Measurements from ENCODE around the gene BNIP1. TPM values are rescaled to one million over a fixed set of nuclear protein-coding genes. Genes with fewer than 3 reads are reported as not detected.

The BNIP1 gene
- total and polyA plus RNA-seq, 2 experiments from 2014 or later, result 13.7 to 14.1 TPM

- in situ Hi-C loops (cut with MboI), result loop anchor here (25.0 kb wide), 1 partner anchor 422 kb away; no protein-coding TSS in a partner anchor
- Histone ChIP-seq H3K9ac (no peak overlapping the region), H3K9me3 (ENCODE audit: low read depth) (no peaks in the 10 kb centered on the region), H3K27ac (no peak overlapping the region), H3K9me2 (ENCODE audit: insufficient read depth) (no peaks in the 10 kb centered on the region), H3K36me3 (ENCODE audit: low read depth) (peaks cover 10% of the 10 kb centered on the region; the same call in 1 of the 2 replicates), H3K4me2 (ENCODE audit: unreplicated experiment) (no peak overlapping the region), H2AFZ (no peak overlapping the region), H3K27me3 (replicated peaks; ENCODE audit: insufficient read depth) (no peaks in the 10 kb centered on the region), H3K4me3 (no peak overlapping the region), H3F3A (ENCODE audit: insufficient read depth) (peaks cover 6% of the 10 kb centered on the region; the same call in 1 of the 2 replicates), H4K20me1 (ENCODE audit: insufficient read depth) (no peaks in the 10 kb centered on the region), H3K79me2 (ENCODE audit: insufficient read depth) (no peaks in the 10 kb centered on the region), H3K4me1 (ENCODE audit: insufficient read depth) (no peaks in the 10 kb centered on the region)
- 28 to 34% methylated on average over 2 of the region's 2 CpGs for WGBS, 2 experiments (ENCODE audit: low coverage in 1 of 2, low lambda C conversion rate in 2 of 2, missing lambda C conversion rate in 2 of 2)
- TF ChIP-seq EZH2 (IDR thresholded peaks at IDR 0.05; ENCODE audit: insufficient read depth, poor library complexity, severe bottlenecking) (no peak), EZH2phosphoT487 (IDR thresholded peaks at IDR 0.05; ENCODE audit: insufficient read depth, low read depth) (no peak)
- DNase-seq, result no peak
Observed at GRCh38 chr5:173165177-173166016, 21.1 kb downstream of the BNIP1 start.

GRCh38 chr5:173172166-173172565 is 27.8 kb downstream of the BNIP1 start:
- Histone ChIP-seq H3K9me2 (ENCODE audit: insufficient read depth) (no peaks in the 10 kb centered on the region), H4K20me1 (ENCODE audit: insufficient read depth) (no peaks in the 10 kb centered on the region), H2AFZ (no peak overlapping the region), H3K9ac (no peak overlapping the region), H3K4me2 (ENCODE audit: unreplicated experiment) (no peak overlapping the region), H3K27ac (no peak overlapping the region), H3K4me3 (no peak overlapping the region), H3F3A (ENCODE audit: insufficient read depth) (no peaks in the 10 kb centered on the region), H3K4me1 (ENCODE audit: insufficient read depth) (no peaks in the 10 kb centered on the region), H3K9me3 (ENCODE audit: low read depth) (no peaks in the 10 kb centered on the region), H3K27me3 (replicated peaks; ENCODE audit: insufficient read depth) (peaks cover 7% of the 10 kb centered on the region; the same call in 1 of the 2 replicates), H3K79me2 (ENCODE audit: insufficient read depth) (no peaks in the 10 kb centered on the region), H3K36me3 (ENCODE audit: low read depth) (no peaks in the 10 kb centered on the region)
- no peak for DNase-seq
- TF ChIP-seq EZH2phosphoT487 (IDR thresholded peaks at IDR 0.05; ENCODE audit: insufficient read depth, low read depth) (no peak), EZH2 (IDR thresholded peaks at IDR 0.05; ENCODE audit: insufficient read depth, poor library complexity, severe bottlenecking) (no peak)
- 79 to 83% methylated on average over 8 of the region's 8 CpGs for WGBS, 2 experiments (ENCODE audit: low coverage in 1 of 2, low lambda C conversion rate in 2 of 2, missing lambda C conversion rate in 2 of 2)
- in situ Hi-C loops (cut with MboI), result loop anchor here (25.0 kb wide), 1 partner anchor 415 kb away; no protein-coding TSS in a partner anchor

GRCh38 chr5:173175523-173175922 is 31.2 kb downstream of the BNIP1 start:
- TF ChIP-seq EZH2phosphoT487 (IDR thresholded peaks at IDR 0.05; ENCODE audit: insufficient read depth, low read depth) (no peak), EZH2 (IDR thresholded peaks at IDR 0.05; ENCODE audit: insufficient read depth, poor library complexity, severe bottlenecking) (no peak)

GRCh38 chr5:173178369-173178910 is 34.1 kb downstream of the BNIP1 start:
- Histone ChIP-seq H3F3A (ENCODE audit: insufficient read depth) (no peaks in the 10 kb centered on the region), H3K4me3 (no peak overlapping the region), H3K9ac (no peak overlapping the region), H3K9me3 (ENCODE audit: low read depth) (no peaks in the 10 kb centered on the region), H3K36me3 (ENCODE audit: low read depth) (no peaks in the 10 kb centered on the region), H3K4me1 (ENCODE audit: insufficient read depth) (no peaks in the 10 kb centered on the region), H3K27me3 (replicated peaks; ENCODE audit: insufficient read depth) (peaks cover 7% of the 10 kb centered on the region), H3K27ac (no peak overlapping the region), H3K4me2 (ENCODE audit: unreplicated experiment) (no peak overlapping the region), H3K9me2 (ENCODE audit: insufficient read depth) (no peaks in the 10 kb centered on the region), H2AFZ (no peak overlapping the region), H3K79me2 (ENCODE audit: insufficient read depth) (no peaks in the 10 kb centered on the region), H4K20me1 (ENCODE audit: insufficient read depth) (no peaks in the 10 kb centered on the region)
- in situ Hi-C loops (cut with MboI), result no loop called here
- 65% methylated on average over 12 of the region's 12 CpGs for WGBS, 2 experiments (ENCODE audit: low coverage in 1 of 2, low lambda C conversion rate in 2 of 2, missing lambda C conversion rate in 2 of 2)
- no peak for DNase-seq
- no peak for TF ChIP-seq EZH2phosphoT487 (IDR thresholded peaks at IDR 0.05; ENCODE audit: insufficient read depth, low read depth)
- no peak for TF ChIP-seq EZH2 (IDR thresholded peaks at IDR 0.05; ENCODE audit: insufficient read depth, poor library complexity, severe bottlenecking)

More at GRCh38 chr5:173175523-173175922, 31.2 kb downstream of the BNIP1 start:
- 56 to 59% methylated on average over 4 of the region's 4 CpGs for whole genome bisulfite sequencing, 2 experiments (ENCODE audit: low coverage in 1 of 2, low lambda C conversion rate in 2 of 2, missing lambda C conversion rate in 2 of 2)
- H3K9me2 ChIP-seq (ENCODE audit: insufficient read depth), result no peaks in the 10 kb centered on the region
- no peaks in the 10 kb centered on the region for H3F3A ChIP-seq (ENCODE audit: insufficient read depth)
- no peaks in the 10 kb centered on the region for H3K36me3 ChIP-seq (ENCODE audit: low read depth)
- H3K4me3 ChIP-seq, result no peak overlapping the region
- no peak overlapping the region for H3K27ac ChIP-seq
- no peak for DNase-seq
- H3K27me3 ChIP-seq (replicated peaks; ENCODE audit: insufficient read depth), result peaks cover 7% of the 10 kb centered on the region; the same call in 1 of the 2 replicates
- no peak overlapping the region for H3K9ac ChIP-seq
- H4K20me1 ChIP-seq (ENCODE audit: insufficient read depth), result no peaks in the 10 kb centered on the region
- in situ Hi-C loops (cut with MboI), result no loop called here
- H3K9me3 ChIP-seq (ENCODE audit: low read depth), result no peaks in the 10 kb centered on the region
- no peak overlapping the region for H2AFZ ChIP-seq
- no peaks in the 10 kb centered on the region for H3K79me2 ChIP-seq (ENCODE audit: insufficient read depth)
- no peak overlapping the region for H3K4me2 ChIP-seq (ENCODE audit: unreplicated experiment)
- H3K4me1 ChIP-seq (ENCODE audit: insufficient read depth), result no peaks in the 10 kb centered on the region

Data from GM23248 (cell line).